Measurements from ENCODE around the gene AACS.

DNA sequence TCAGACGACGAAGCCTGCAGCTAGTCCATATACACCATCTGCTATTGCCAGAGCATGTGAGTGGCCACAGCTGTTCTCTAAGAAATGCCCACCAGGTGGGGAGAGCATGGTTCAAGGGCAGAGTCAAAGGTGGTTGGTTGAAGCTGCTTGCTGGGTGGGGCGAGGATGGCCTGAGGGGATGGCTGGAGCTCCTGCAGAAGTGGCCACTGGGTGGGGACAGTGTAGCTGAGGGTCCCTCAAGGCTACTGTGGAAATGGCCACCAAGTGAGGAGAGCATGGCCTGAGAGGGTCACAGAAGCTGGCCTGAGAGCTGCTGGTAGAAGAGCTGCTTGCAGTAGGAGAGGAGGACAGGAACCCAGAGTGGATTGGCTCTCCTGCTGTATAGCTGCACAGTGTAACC, 102.4 kb downstream of the AACS start:
- TF ChIP-seq POLR2A (IDR thresholded peaks at IDR 0.05; ENCODE audit: low read depth, low read length) (no peak), POLR2AphosphoS5 (IDR thresholded peaks at IDR 0.05; ENCODE audit: low read depth, low read length) (no peak)

Data from GM12891 (cell line).